ENCODE measurements around the gene PHLPP2. TPM values are rescaled to one million over a fixed set of nuclear protein-coding genes. Genes with fewer than 3 reads are reported as not detected.

PHLPP2 gene
- total RNA-seq, 1 experiment from 2014 or later, result 13.1 TPM

GRCh38 chr16:71734511-71734910 is 10.0 kb upstream of the PHLPP2 start:
- Histone ChIP-seq H3K27me3 (ENCODE audit: control insufficient read depth, insufficient read depth, low read length) (no peaks in the 10 kb centered on the region), H3K27ac (ENCODE audit: low read length) (no peak overlapping the region), H3K4me3 (ENCODE audit: low read depth in 2 of 2, low read length in 2 of 2) (no peak overlapping the region), H3K4me1 (ENCODE audit: control insufficient read depth, insufficient read depth, low read length) (no peaks in the 10 kb centered on the region), H3K9me3 (ENCODE audit: control insufficient read depth, insufficient read depth, low read depth, low read length) (no peaks in the 10 kb centered on the region), H3K36me3 (ENCODE audit: control insufficient read depth, insufficient read depth, low read length) (peaks cover 19% of the 10 kb centered on the region)
- CTCF ChIA-PET, result no interaction called here
- ATAC-seq (no peak), DNase-seq (ENCODE audit: low read depth, low spot score) (no peak)
- POLR2A ChIA-PET, result no interaction called here
- TF ChIP-seq POLR2AphosphoS5 (IDR thresholded peaks at IDR 0.05; ENCODE audit: low read depth, low read length) (no peak), SIN3A (IDR thresholded peaks at IDR 0.05; ENCODE audit: borderline replicate concordance, insufficient read depth, low read depth, low read length) (no peak), TCF7L2 (IDR thresholded peaks at IDR 0.05; ENCODE audit: low read depth, low read length) (no peak), CTCF (IDR thresholded peaks at IDR 0.05) (no peak)
- TF ChIP-seq, protein P1, sequence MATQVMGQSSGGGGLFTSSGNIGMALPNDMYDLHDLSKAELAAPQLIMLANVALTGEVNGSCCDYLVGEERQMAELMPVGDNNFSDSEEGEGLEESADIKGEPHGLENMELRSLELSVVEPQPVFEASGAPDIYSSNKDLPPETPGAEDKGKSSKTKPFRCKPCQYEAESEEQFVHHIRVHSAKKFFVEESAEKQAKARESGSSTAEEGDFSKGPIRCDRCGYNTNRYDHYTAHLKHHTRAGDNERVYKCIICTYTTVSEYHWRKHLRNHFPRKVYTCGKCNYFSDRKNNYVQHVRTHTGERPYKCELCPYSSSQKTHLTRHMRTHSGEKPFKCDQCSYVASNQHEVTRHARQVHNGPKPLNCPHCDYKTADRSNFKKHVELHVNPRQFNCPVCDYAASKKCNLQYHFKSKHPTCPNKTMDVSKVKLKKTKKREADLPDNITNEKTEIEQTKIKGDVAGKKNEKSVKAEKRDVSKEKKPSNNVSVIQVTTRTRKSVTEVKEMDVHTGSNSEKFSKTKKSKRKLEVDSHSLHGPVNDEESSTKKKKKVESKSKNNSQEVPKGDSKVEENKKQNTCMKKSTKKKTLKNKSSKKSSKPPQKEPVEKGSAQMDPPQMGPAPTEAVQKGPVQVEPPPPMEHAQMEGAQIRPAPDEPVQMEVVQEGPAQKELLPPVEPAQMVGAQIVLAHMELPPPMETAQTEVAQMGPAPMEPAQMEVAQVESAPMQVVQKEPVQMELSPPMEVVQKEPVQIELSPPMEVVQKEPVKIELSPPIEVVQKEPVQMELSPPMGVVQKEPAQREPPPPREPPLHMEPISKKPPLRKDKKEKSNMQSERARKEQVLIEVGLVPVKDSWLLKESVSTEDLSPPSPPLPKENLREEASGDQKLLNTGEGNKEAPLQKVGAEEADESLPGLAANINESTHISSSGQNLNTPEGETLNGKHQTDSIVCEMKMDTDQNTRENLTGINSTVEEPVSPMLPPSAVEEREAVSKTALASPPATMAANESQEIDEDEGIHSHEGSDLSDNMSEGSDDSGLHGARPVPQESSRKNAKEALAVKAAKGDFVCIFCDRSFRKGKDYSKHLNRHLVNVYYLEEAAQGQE (IDR thresholded peaks at IDR 0.05; ENCODE audit: insufficient read depth in 1 of 2, low read depth in 2 of 2, low read length in 1 of 2), result no peak
- in situ Hi-C loops (cut with HindIII; ENCODE audit: low pct_unique_long_range_greater_than_20kb, low sequenced_read_pairs) (no loop called here), intact Hi-C loops (cut with micrococcal nuclease; ENCODE audit: unreplicated experiment) (no loop called here)
- BruUV-seq (replicated peaks), result no TSS peak

DNA sequence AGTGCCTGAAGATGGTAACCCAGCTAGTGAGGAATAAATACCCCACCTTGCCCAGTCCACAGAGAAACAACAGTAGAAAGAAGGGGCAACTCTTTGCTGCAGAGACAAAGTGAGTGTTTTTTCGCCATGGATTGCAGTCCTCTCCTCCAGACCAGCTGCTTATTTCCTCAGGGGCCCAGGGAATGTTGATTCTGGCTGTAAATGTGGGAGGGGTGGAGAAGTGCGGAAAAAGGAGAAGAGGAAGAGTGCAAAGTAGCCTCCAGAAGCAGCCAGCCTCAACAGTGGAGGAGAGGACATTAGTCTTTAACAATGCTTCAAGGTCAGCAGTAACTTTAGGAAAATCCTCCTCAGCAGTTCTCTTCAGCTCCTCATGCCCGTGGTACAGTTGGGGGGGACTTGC is 8.1 kb upstream of the PHLPP2 start:
- Histone ChIP-seq H3K27me3 (ENCODE audit: control insufficient read depth, insufficient read depth, low read length) (no peaks in the 10 kb centered on the region), H3K27ac (ENCODE audit: low read length) (no peak overlapping the region), H3K9me3 (ENCODE audit: control insufficient read depth, insufficient read depth, low read depth, low read length) (no peaks in the 10 kb centered on the region), H3K4me3 (ENCODE audit: low read depth in 2 of 2, low read length in 2 of 2) (no peak overlapping the region), H3K4me1 (ENCODE audit: control insufficient read depth, insufficient read depth, low read length) (no peaks in the 10 kb centered on the region), H3K36me3 (ENCODE audit: control insufficient read depth, insufficient read depth, low read length) (peaks cover 12% of the 10 kb centered on the region)
- ATAC-seq (no peak), DNase-seq (ENCODE audit: low read depth, low spot score) (no peak)
- intact Hi-C loops (cut with micrococcal nuclease; ENCODE audit: unreplicated experiment), result no loop called here
- ChIA-PET CTCF (no interaction called here), POLR2A (no interaction called here)
- BruUV-seq (replicated peaks), result no TSS peak
- in situ Hi-C loops (cut with HindIII; ENCODE audit: low pct_unique_long_range_greater_than_20kb, low sequenced_read_pairs), result no loop called here
- TF ChIP-seq CTCF (IDR thresholded peaks at IDR 0.05) (no peak), TCF7L2 (IDR thresholded peaks at IDR 0.05; ENCODE audit: low read depth, low read length) (no peak), POLR2AphosphoS5 (IDR thresholded peaks at IDR 0.05; ENCODE audit: low read depth, low read length) (no peak), SIN3A (IDR thresholded peaks at IDR 0.05; ENCODE audit: borderline replicate concordance, insufficient read depth, low read depth, low read length) (no peak)
- TF ChIP-seq, protein P1 (IDR thresholded peaks at IDR 0.05; ENCODE audit: insufficient read depth in 1 of 2, low read depth in 2 of 2, low read length in 1 of 2), result no peak

Measured in Panc1 (cell line).